ENCODE measurements around the gene SRPK1. TPM values are rescaled to one million over a fixed set of nuclear protein-coding genes. Genes with fewer than 3 reads are reported as not detected.
A peak's percentile ranks its signal among the peaks of the same experiment; 100 is the strongest.

Gene SRPK1
- total RNA-seq, 1 experiment from 2014 or later = 100 TPM

GRCh38 chr6:35969646-35970045, 48.7 kb upstream of the SRPK1 start:
- CTCF ChIA-PET = interaction anchor here (0.6 kb wide), 2 partner anchors 151 to 346 kb away, joined by 3 read pairs; no protein-coding TSS in a partner anchor

GRCh38 chr6:35968821-35969220, 47.9 kb upstream of the SRPK1 start:
- H3K4me3 ChIP-seq (ENCODE audit: low read length) = no peak overlapping the region
- no peak for DNase-seq
- H4K20me1 ChIP-seq (ENCODE audit: low read length) = no peaks in the 10 kb centered on the region
- no peaks in the 10 kb centered on the region for H3F3A ChIP-seq (ENCODE audit: low read length, unreplicated experiment)
- ATAC-seq = no peak
- no peak for TF ChIP-seq EZH2 (IDR thresholded peaks at IDR 0.05; ENCODE audit: low read length, unreplicated experiment)
- no peak for TF ChIP-seq CTCF (conservative IDR thresholded peaks at IDR 0.05; ENCODE audit: low read depth, low read length)
- TF ChIP-seq EZH2phosphoT487 (IDR thresholded peaks at IDR 0.05; ENCODE audit: borderline replicate concordance, low read length) = no peak
- H3K27ac ChIP-seq (ENCODE audit: low read length) = no peak overlapping the region
- no peaks in the 10 kb centered on the region for H3K36me3 ChIP-seq (ENCODE audit: low read depth, low read length)
- ChIA-PET CTCF (no interaction called here), POLR2A (ENCODE audit: unreplicated experiment) (no interaction called here)
- no peak overlapping the region for H2AFZ ChIP-seq (ENCODE audit: low read length)
- H3K9me3 ChIP-seq (ENCODE audit: low read length) = no peaks in the 10 kb centered on the region
- no peak overlapping the region for H3K4me2 ChIP-seq (ENCODE audit: low read length)
- H3K27me3 ChIP-seq (ENCODE audit: low read length) = no peaks in the 10 kb centered on the region
- no peak overlapping the region for H3K9ac ChIP-seq (ENCODE audit: low read length)
- intact Hi-C loops (cut with micrococcal nuclease) = no loop called here
- H3K4me1 ChIP-seq (ENCODE audit: insufficient read depth, low read length) = peaks cover 23% of the 10 kb centered on the region
- H3K9me2 ChIP-seq (replicated peaks; ENCODE audit: low read length) = no peaks in the 10 kb centered on the region
- BruUV-seq (replicated peaks) = no TSS peak
- H3K79me2 ChIP-seq (ENCODE audit: low read length) = no peaks in the 10 kb centered on the region

More at GRCh38 chr6:35969646-35970045, 48.7 kb upstream of the SRPK1 start:
- Histone ChIP-seq H3K4me2 (ENCODE audit: low read length) (peak overlapping the region; percentile 13; the same call in 1 of the 2 replicates), H3K79me2 (ENCODE audit: low read length) (no peaks in the 10 kb centered on the region), H4K20me1 (ENCODE audit: low read length) (no peaks in the 10 kb centered on the region), H3K27me3 (ENCODE audit: low read length) (no peaks in the 10 kb centered on the region), H3K36me3 (ENCODE audit: low read depth, low read length) (no peaks in the 10 kb centered on the region), H3K9me2 (replicated peaks; ENCODE audit: low read length) (no peaks in the 10 kb centered on the region), H3K27ac (ENCODE audit: low read length) (peak overlapping the region; percentile 60), H3K4me1 (ENCODE audit: insufficient read depth, low read length) (peaks cover 29% of the 10 kb centered on the region), H3K9ac (ENCODE audit: low read length) (no peak overlapping the region), H3F3A (ENCODE audit: low read length, unreplicated experiment) (no peaks in the 10 kb centered on the region), H3K9me3 (ENCODE audit: low read length) (no peaks in the 10 kb centered on the region), H2AFZ (ENCODE audit: low read length) (peak overlapping the region; percentile 39; the same call in 1 of the 2 replicates), H3K4me3 (ENCODE audit: low read length) (no peak overlapping the region)
- intact Hi-C loops (cut with micrococcal nuclease) = no loop called here
- no peak for DNase-seq
- BruUV-seq (replicated peaks) = no TSS peak
- ATAC-seq = peak; percentile 28; the same call in 1 of the 2 replicates
- POLR2A ChIA-PET (ENCODE audit: unreplicated experiment) = no interaction called here
- TF ChIP-seq EZH2phosphoT487 (IDR thresholded peaks at IDR 0.05; ENCODE audit: borderline replicate concordance, low read length) = no peak
- no peak for TF ChIP-seq EZH2 (IDR thresholded peaks at IDR 0.05; ENCODE audit: low read length, unreplicated experiment)
- TF ChIP-seq CTCF (conservative IDR thresholded peaks at IDR 0.05; ENCODE audit: low read depth, low read length) = no peak

GRCh38 chr6:35967076-35967774, 46.3 kb upstream of the SRPK1 start:
- Histone ChIP-seq H3F3A (ENCODE audit: low read length, unreplicated experiment) (no peaks in the 10 kb centered on the region), H4K20me1 (ENCODE audit: low read length) (no peaks in the 10 kb centered on the region), H3K9me2 (replicated peaks; ENCODE audit: low read length) (no peaks in the 10 kb centered on the region), H2AFZ (ENCODE audit: low read length) (no peak overlapping the region), H3K4me2 (ENCODE audit: low read length) (no peak overlapping the region), H3K27ac (ENCODE audit: low read length) (no peak overlapping the region), H3K27me3 (ENCODE audit: low read length) (no peaks in the 10 kb centered on the region), H3K9me3 (ENCODE audit: low read length) (no peaks in the 10 kb centered on the region), H3K36me3 (ENCODE audit: low read depth, low read length) (no peaks in the 10 kb centered on the region), H3K9ac (ENCODE audit: low read length) (no peak overlapping the region), H3K4me1 (ENCODE audit: insufficient read depth, low read length) (peaks cover 12% of the 10 kb centered on the region; the same call in 1 of the 2 replicates), H3K79me2 (ENCODE audit: low read length) (no peaks in the 10 kb centered on the region), H3K4me3 (ENCODE audit: low read length) (no peak overlapping the region)
- ATAC-seq = no peak
- BruUV-seq (replicated peaks) = no TSS peak
- ChIA-PET CTCF (no interaction called here), POLR2A (ENCODE audit: unreplicated experiment) (no interaction called here)
- no peak for TF ChIP-seq EZH2 (IDR thresholded peaks at IDR 0.05; ENCODE audit: low read length, unreplicated experiment)
- TF ChIP-seq EZH2phosphoT487 (IDR thresholded peaks at IDR 0.05; ENCODE audit: borderline replicate concordance, low read length) = no peak
- no peak for TF ChIP-seq CTCF (conservative IDR thresholded peaks at IDR 0.05; ENCODE audit: low read depth, low read length)
- DNase-seq = no peak
- intact Hi-C loops (cut with micrococcal nuclease) = no loop called here

Data from PC-3 (cell line).